SK-N-SH treated with all-trans-retinoic acid at 6 μM for 48 hours (cell line): ENCODE data around the gene SLC26A8.

Experiments used
- ARNTL ChIP-seq: fragments of 450-650 bp; formaldehyde crosslinking; IDR thresholded peaks from 2 replicates; pipeline ENCODE4 v1.5.0; 2020; ENCODE audit warnings: low read depth, mild to moderate bottlenecking, moderate library complexity, borderline replicate concordance
- RARB ChIP-seq: fragments of 250-450 bp; sonication (Bioruptor Pico); IDR thresholded peaks from 2 replicates; pipeline ENCODE4 v1.8.0; 2021; ENCODE audit warnings: mild to moderate bottlenecking, moderate library complexity
- ZFP3 ChIP-seq: fragments of 250-450 bp; sonication (Bioruptor Pico); IDR thresholded peaks from 2 replicates; pipeline ENCODE4 v1.5.0; 2020; ENCODE audit warnings: mild to moderate bottlenecking, moderate library complexity

DNA sequence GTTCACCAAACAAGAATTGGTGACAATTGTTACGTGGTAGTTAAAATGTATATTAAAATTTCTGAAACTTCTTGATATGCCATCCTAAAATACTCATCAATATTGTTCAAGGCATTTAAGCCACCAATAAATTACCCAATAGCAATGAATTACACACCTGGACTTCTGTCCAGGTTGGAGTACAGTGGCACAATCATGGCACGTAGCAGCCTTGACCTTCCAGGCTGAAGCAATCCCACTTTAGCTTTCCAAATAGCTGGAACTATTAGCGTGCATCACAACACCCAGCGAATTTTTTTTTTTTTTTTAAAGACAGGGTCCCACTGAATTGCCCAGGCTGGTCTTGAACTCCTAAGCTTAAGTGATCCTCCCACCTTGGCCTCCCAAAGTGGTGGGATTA is 120.8 kb downstream of the SLC26A8 start:
- TF ChIP-seq ZFP3 (CRISPR knock-in tag) (no peak), RARB (CRISPR knock-in tag) (no peak), ARNTL (CRISPR knock-in tag) (no peak)
